HepG2 (cell line): Measurements from ENCODE around the gene ZNF747. TPM values are rescaled to one million over a fixed set of nuclear protein-coding genes. Genes with fewer than 3 reads are reported as not detected.

Experiments used
- CHD4 ChIP-seq: fragments of 200-600 bp; sonication (generic); IDR thresholded peaks from 2 replicates; pipeline ENCODE4 v1.7.0; 2017; ENCODE audit warnings: mild to moderate bottlenecking, low read length, borderline replicate concordance
- KAT8 ChIP-seq: IDR thresholded peaks from 2 replicates; pipeline ENCODE4 v1.6.1; 2016; ENCODE audit warnings: missing genetic modification reagents, missing compliant biosample characterization
- KDM5A ChIP-seq: fragments of 200-600 bp; sonication (generic); IDR thresholded peaks from 2 replicates; pipeline ENCODE4 v1.7.0; 2018; ENCODE audit warnings: antibody characterized with exemption, mild to moderate bottlenecking, low read length, borderline replicate concordance
- KLF13 ChIP-seq: sonication (generic); formaldehyde crosslinking; IDR thresholded peaks from 2 replicates; pipeline ENCODE4 v1.4.0; 2020; ENCODE audit warnings: mild to moderate bottlenecking, missing genetic modification reagents
- SALL1 ChIP-seq: sonication (generic); formaldehyde crosslinking; IDR thresholded peaks from 2 replicates; pipeline ENCODE4 v1.8.0; 2022; ENCODE audit warnings: mild to moderate bottlenecking, missing genetic modification reagents
- SMC3 ChIP-seq: IDR thresholded peaks from 2 replicates; pipeline ENCODE4 v1.6.1; 2011; ENCODE audit warnings: low read length, improper control_type of control experiment
- SP2 ChIP-seq: sonication (generic); formaldehyde crosslinking; IDR thresholded peaks from 2 replicates; pipeline ENCODE4 v1.5.1; 2020; ENCODE audit warnings: mild to moderate bottlenecking, missing genetic modification reagents
- TOE1 ChIP-seq: sonication (generic); formaldehyde crosslinking; IDR thresholded peaks from 2 replicates; pipeline ENCODE4 v1.4.0; 2020; ENCODE audit warnings: mild to moderate bottlenecking, missing genetic modification reagents
- YY1 ChIP-seq: IDR thresholded peaks from 2 replicates; pipeline ENCODE4 v1.6.1; 2011; ENCODE audit warnings: low read length, low read depth, moderate library complexity, mild to moderate bottlenecking; ENCODE audit not compliant: insufficient read depth, insufficient replicate concordance
- ZKSCAN5 ChIP-seq: sonication (generic); formaldehyde crosslinking; IDR thresholded peaks from 2 replicates; pipeline ENCODE4 v1.5.1; 2020; ENCODE audit warnings: mild to moderate bottlenecking, missing genetic modification reagents
- ZNF205 ChIP-seq: IDR thresholded peaks from 2 replicates; pipeline ENCODE4 v1.6.1; 2018; ENCODE audit warnings: missing biosample characterization, missing genetic modification reagents
- ZNF274 ChIP-seq: sonication (generic); formaldehyde crosslinking; IDR thresholded peaks from 2 replicates; pipeline ENCODE4 v1.5.1; 2020; ENCODE audit warnings: mild to moderate bottlenecking, missing genetic modification reagents
- polyA plus RNA-seq, 8 experiments: library from polyadenylated mRNA; depleted of rRNA in 3 of 8; stranded (reverse) in 7 of 8; unstranded in 1 of 8; fragments of >200 nt; fragmentation: Illumina TruSeq in 4 of 8; extraction: Trizol in 4 of 8; gene quantifications; 2 replicates each; pipeline versions ENCODE4 v1.2.1 to v1.2.3, GENCODE V29; 2011 to 2016; ENCODE audit warnings: low read depth in 4 of 8, missing spikeins in 1 of 8, mixed read lengths in 1 of 8; ENCODE audit not compliant: insufficient read depth in 1 of 8
- total RNA-seq, 5 experiments: library from RNA; depleted of rRNA; stranded (reverse); fragments of >200 nt; fragmentation: Illumina TruSeq; extraction: Trizol; gene quantifications; 2 replicates each; pipeline ENCODE4 v1.2.3, GENCODE V29; 2016; ENCODE audit warnings: low read depth in 1 of 5
- TF ChIP-seq, protein P1 (sequence below): sonication (generic); formaldehyde crosslinking; IDR thresholded peaks from 2 replicates; pipeline ENCODE4 v1.4.0; 2020; ENCODE audit warnings: missing genetic modification reagents
- TF ChIP-seq, protein P2 (sequence below): sonication (generic); formaldehyde crosslinking; IDR thresholded peaks from 2 replicates; pipeline ENCODE4 v1.5.1; 2020; ENCODE audit warnings: mild to moderate bottlenecking, missing genetic modification reagents
- TF ChIP-seq, protein P3 (sequence below): sonication (generic); formaldehyde crosslinking; IDR thresholded peaks from 2 replicates; pipeline ENCODE4 v1.8.0; 2022; ENCODE audit warnings: missing genetic modification reagents, low read depth, mild to moderate bottlenecking, borderline replicate concordance
- TF ChIP-seq, protein P4 (sequence below): sonication (generic); formaldehyde crosslinking; IDR thresholded peaks from 2 replicates; pipeline ENCODE4 v1.5.0; 2020; ENCODE audit warnings: missing genetic modification reagents, mild to moderate bottlenecking, borderline replicate concordance
- TF ChIP-seq, protein P5 (sequence below): sonication (generic); formaldehyde crosslinking; IDR thresholded peaks from 2 replicates; pipeline ENCODE4 v1.5.1; 2020; ENCODE audit warnings: missing genetic modification reagents, mild to moderate bottlenecking, borderline replicate concordance

ZNF747 gene
- total and polyA plus RNA-seq, 2 of the 13 experiments (the other 11 are each of a cell fraction or from before 2014, with no cell fraction given): 7.2 to 10.2 TPM

DNA sequence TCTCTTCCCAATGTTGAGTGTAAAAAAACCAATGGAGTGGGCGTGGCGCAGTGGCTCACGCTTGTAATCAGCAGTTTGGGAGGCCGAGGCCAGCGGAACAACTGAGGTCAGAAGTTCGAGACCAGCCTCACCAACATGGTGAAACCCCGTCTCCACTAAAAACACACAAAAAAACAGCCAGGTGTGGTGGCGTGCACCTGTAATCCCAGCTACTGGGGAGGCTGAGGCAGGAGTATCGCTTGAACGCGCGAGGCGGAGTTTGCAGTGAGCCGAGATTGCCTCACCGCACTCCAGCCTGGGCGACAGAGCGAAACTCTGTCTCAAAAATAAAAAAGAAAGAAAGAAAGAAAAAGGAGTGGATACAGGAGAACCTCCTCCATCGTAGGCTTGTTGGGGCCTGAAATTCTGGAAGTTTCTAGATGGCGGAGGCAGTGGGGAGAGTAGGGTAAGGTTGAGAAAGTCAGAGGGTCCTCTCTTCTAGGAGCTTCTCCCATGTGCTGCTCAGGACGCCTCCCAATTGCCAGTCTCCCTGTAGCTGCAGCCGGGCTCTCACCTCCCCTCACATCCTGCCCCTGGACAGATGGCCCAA, 24.2 kb upstream of the ZNF747 start (continued):
- TF ChIP-seq, protein P1, sequence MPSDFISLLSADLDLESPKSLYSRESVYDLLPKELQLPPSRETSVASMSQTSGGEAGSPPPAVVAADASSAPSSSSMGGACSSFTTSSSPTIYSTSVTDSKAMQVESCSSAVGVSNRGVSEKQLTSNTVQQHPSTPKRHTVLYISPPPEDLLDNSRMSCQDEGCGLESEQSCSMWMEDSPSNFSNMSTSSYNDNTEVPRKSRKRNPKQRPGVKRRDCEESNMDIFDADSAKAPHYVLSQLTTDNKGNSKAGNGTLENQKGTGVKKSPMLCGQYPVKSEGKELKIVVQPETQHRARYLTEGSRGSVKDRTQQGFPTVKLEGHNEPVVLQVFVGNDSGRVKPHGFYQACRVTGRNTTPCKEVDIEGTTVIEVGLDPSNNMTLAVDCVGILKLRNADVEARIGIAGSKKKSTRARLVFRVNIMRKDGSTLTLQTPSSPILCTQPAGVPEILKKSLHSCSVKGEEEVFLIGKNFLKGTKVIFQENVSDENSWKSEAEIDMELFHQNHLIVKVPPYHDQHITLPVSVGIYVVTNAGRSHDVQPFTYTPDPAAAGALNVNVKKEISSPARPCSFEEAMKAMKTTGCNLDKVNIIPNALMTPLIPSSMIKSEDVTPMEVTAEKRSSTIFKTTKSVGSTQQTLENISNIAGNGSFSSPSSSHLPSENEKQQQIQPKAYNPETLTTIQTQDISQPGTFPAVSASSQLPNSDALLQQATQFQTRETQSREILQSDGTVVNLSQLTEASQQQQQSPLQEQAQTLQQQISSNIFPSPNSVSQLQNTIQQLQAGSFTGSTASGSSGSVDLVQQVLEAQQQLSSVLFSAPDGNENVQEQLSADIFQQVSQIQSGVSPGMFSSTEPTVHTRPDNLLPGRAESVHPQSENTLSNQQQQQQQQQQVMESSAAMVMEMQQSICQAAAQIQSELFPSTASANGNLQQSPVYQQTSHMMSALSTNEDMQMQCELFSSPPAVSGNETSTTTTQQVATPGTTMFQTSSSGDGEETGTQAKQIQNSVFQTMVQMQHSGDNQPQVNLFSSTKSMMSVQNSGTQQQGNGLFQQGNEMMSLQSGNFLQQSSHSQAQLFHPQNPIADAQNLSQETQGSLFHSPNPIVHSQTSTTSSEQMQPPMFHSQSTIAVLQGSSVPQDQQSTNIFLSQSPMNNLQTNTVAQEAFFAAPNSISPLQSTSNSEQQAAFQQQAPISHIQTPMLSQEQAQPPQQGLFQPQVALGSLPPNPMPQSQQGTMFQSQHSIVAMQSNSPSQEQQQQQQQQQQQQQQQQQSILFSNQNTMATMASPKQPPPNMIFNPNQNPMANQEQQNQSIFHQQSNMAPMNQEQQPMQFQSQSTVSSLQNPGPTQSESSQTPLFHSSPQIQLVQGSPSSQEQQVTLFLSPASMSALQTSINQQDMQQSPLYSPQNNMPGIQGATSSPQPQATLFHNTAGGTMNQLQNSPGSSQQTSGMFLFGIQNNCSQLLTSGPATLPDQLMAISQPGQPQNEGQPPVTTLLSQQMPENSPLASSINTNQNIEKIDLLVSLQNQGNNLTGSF (CRISPR knock-in tag): 0 out of 2 replicates have a peak, but pooled peaks have one; percentile 65
- TF ChIP-seq, protein P2, sequence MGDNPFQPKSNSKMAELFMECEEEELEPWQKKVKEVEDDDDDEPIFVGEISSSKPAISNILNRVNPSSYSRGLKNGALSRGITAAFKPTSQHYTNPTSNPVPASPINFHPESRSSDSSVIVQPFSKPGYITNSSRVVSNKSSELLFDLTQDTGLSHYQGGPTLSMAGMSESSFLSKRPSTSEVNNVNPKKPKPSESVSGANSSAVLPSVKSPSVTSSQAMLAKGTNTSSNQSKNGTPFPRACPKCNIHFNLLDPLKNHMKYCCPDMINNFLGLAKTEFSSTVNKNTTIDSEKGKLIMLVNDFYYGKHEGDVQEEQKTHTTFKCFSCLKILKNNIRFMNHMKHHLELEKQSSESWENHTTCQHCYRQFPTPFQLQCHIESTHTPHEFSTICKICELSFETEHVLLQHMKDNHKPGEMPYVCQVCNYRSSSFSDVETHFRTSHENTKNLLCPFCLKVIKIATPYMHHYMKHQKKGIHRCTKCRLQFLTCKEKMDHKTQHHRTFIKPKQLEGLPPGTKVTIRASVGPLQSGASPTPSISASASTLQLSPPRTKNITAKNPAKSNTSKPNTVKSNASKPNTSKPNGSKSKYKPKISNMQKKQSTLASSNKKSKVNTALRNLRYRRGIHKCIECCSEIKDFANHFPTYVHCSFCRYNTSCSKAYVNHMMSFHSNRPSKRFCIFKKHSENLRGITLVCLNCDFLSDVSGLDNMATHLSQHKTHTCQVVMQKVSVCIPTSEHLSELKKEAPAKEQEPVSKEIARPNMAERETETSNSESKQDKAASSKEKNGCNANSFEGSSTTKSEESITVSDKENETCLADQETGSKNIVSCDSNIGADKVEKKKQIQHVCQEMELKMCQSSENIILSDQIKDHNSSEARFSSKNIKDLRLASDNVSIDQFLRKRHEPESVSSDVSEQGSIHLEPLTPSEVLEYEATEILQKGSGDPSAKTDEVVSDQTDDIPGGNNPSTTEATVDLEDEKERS: peak; percentile 56; the same call in 1 of the 2 replicates
- TF ChIP-seq, protein P3, sequence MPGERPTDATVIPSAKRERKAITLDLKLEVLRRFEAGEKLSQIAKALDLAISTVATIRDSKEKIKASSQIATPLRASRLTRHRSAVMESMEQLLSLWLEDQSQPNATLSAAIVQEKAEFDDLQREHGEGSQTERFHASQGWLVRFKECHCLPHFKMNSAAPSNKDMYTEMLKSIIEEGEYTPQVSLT (CRISPR knock-in tag): no peak
- peak; percentile 51; the same call in 1 of the 2 replicates for TF ChIP-seq ZKSCAN5 (CRISPR knock-in tag)
- TF ChIP-seq KAT8 (CRISPR knock-in tag): no peak
- TF ChIP-seq, protein P4, sequence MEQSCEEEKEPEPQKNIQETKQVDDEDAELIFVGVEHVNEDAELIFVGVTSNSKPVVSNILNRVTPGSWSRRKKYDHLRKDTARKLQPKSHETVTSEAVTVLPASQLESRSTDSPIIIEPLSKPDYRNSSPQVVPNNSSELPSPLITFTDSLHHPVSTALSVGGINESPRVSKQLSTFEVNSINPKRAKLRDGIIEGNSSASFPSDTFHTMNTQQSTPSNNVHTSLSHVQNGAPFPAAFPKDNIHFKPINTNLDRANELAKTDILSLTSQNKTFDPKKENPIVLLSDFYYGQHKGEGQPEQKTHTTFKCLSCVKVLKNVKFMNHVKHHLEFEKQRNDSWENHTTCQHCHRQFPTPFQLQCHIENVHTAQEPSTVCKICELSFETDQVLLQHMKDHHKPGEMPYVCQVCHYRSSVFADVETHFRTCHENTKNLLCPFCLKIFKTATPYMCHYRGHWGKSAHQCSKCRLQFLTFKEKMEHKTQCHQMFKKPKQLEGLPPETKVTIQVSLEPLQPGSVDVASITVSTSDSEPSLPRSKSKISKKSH (CRISPR knock-in tag): no peak
- no peak for TF ChIP-seq SMC3
- no peak for TF ChIP-seq KDM5A
- TF ChIP-seq SP2: no peak
- TF ChIP-seq CHD4: peak; percentile 93; the same call in 1 of the 2 replicates
- no peak for TF ChIP-seq ZNF274 (CRISPR knock-in tag)
- TF ChIP-seq ZNF205 (CRISPR knock-in tag): no peak
- no peak for TF ChIP-seq SALL1 (CRISPR knock-in tag)
- TF ChIP-seq KLF13 (CRISPR knock-in tag): peak; percentile 67; the same call in 1 of the 2 replicates
- TF ChIP-seq, protein P5, sequence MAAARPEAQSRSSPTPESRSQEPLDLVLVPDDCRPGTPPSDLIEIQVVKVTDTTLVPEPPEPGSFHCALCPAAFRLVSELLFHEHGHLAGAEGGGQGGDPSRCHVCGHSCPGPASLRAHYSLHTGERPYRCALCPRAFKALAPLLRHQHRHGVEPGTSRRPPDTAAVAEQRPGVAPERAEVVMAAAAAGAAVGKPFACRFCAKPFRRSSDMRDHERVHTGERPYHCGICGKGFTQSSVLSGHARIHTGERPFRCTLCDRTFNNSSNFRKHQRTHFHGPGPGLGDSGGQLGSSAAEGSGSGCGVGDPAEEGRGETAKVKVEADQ (CRISPR knock-in tag): no peak
- no peak for TF ChIP-seq TOE1 (CRISPR knock-in tag)
- no peak for TF ChIP-seq YY1
